ENCODE measurements around the gene JARID2.
A peak's percentile ranks its signal among the peaks of the same experiment; 100 is the strongest.

Gene JARID2

DNA sequence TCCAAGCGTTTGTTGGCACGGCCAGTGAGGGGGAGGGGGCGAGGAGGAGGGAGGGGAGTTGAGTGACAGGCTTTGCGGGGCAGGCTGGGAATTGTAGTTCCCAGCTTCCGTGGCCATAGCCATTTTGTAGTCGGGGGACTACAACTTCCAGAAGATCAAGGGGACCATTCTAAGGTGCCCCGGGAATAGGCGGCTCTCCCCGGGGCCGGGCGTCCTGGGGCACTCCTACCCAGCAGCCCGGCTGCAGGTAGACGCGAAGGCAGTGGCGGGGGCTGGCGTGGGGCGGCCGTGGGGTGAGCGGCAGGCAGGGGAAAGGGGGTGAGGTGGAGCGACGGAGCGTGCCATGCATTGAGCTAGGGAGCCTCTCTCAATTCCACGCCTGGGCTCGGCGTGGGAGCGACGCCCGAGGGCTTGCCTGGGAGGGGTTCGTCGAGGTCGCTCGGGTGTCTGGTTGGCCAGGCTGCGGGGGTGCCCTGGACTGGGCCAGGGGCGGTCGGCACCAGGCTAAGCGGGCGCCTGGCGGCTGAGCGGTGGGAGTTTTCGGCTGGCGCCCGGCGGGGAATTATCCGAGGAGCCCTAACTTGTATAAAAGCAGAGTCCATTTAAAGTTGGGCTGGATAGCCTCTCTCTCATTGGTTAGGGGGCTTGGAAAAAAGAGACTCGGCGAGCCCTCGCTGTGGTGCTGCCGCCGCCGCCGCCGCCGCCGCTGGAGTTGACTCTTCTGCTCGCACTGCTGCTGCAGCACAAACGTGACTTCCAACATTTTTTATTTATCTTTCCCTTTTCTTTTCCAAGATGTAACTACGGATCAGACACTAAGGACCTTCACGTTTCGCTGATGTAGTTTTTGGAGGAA lies at the start of gene JARID2:
TSS of gene JARID2 (plus strand) at position 709 of the 856 bp plus-strand sequence. CDS start 471 bp downstream, outside the sequence.
- DNase-seq = peak; percentile 42

DNA sequence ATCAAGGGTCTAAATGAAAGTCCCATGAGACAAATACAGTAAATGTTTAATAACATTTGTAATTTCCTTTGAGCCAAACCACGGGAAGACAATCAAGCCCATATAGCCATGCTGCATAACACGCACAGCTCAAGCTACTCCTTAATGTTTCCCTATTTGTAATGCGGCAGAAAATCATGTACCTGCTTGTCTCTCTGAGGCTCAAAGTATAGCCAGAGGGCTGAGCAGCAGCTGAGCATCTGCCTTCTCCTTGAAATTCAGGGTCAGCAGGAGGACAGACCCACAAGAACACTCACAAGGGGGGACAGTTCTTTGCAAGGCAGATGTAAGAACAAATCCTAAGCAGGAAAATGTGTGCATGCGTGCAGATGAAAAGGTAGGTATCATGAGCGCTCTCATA lies 45.8 kb upstream of the JARID2 start:
- no peak for DNase-seq

DNA sequence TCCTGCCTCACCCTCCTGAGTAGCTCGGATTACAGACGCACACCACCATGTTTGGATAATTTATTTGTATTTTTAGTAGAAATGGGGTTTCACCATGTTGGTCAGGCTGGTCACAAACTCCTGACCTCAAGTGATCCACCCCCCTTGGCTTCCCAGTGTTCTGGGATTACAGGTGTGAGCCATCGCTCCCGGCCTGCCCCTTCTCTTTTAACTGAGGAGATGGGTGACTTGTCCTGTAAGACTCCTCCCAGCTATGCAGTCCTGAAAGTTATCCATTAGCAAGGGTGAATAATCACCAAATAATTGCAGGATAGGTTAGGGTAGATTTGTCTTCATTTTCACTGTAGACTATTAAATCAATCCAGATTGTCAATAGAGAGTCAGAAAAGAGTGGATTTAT lies 40.5 kb upstream of the JARID2 start:
- no peak for DNase-seq

DNA sequence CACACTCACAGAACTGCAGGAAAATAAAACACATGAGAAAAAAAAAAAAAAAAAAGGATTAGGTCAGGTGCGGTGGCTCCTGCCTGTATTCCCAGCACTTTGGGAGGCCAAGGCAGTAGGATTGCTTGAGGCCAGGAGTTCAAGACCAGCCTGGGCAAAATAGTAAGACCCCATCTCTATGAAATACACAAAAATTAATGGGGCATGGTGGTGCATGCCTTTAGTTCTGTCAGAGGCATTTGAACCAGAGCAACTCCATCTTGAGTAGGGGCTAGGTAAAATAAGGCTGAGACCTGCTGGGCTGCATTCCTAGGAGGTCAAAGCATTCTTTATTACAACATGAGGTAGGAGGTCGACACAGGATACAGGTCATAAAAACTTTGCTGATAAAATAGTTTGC lies 39.0 kb upstream of the JARID2 start:
- DNase-seq = no peak

DNA sequence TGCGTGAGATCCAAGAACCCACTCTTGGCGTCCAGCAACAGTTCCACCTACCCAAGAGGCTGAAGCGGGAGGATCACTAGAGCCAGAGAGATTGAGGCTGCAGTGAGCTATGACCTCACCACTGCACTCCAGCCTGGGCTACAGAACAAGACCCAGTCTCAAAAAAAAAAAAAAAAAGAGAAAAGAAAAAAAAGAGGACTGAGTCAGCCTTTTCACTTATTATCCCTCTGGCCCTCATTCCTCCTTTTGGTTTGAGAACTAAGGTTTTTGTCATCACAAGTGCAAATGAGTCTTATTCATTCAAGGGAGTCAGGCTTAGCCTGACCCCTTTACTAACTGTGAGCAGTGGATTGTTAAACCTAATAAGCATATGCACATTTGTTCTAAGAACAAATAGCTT lies 37.9 kb upstream of the JARID2 start:
- DNase-seq = no peak

DNA sequence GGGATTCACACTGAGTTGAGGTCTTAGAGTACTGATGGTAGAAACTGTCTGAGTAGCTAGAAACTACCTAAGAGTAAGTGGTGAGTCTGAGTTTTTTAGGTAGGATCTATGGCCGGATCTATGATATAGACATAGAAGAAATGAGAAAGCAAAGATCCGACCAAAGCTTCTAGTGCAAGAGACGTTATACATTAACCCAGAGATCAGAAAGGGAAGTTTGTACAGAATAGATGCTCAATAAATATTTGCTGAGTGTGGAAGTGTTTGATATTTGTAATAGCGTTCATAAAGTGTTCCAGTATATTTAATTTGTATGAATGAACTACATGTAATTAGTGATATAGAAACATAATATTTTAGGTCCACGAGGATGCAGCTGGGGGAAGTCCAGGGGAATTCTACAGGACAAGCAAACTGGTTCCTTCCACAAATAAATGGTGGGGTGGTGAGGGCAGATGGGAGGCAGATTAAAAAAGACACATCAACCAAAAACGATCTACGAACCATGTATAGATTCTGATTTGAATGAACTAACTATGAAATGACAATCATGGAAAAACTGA lies 31.9 kb upstream of the JARID2 start:
- DNase-seq = no peak

DNA sequence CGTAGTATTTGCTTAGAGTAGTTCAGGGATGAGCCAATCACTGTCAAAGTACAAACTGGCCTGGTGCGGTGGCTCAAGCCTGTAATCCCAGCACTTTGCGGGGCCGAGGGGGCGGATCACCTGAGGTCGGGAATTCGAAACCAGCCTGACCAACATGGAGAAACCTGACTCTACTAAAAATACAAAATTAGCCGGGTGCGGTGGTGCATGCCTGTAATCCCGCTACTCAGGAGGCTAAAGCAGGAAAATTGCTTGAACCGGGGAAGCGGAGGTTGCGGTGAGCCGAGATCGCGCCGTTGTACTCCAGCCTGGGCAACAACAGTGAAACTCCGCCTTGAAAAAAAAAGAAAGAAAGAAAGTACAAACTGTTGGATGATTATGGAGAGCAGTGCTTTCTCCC lies 27.5 kb upstream of the JARID2 start:
- no peak for DNase-seq

DNA sequence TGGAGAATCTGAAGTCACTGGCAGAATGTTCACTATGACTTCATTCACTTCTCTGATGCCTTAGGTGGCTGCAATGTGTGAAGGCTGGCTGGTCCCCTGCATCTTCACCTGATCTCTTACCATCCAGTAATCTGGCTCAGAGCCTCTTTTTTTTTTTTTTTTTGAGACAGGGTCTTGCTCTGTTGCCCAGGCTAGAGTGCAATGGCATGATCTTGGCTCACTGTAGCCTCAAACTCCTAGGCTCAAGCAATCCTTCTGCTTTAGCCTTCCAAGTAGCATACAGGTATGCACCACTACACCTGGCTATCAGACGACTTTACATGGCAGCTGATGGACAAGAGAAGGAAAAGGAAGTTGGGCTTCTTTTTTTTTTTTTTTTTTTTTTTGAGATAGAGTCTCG lies 25.8 kb upstream of the JARID2 start:
- DNase-seq = no peak

DNA sequence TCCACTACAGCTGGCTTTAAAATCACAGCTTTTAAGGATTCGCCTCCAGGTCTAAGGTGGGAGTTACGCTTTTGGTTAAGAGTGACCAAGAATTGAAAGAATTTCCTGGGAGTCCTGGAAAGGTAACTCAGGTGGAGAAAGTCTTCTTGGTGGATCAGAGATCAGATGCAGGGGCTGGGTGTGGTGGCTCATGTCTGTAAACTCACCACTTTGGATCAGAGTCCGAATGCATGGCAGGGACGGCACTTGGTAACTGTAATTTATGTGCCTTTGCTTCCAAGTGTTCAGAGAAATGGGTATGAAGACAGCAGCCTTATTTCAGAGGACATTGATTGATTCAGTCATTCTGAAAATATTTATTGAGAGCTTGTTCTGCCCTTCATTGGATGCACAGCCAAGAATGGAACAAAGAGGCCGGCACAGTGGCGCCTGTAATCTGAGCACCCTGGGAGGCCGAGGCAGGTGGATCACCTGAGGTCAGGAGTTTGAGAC lies 18.0 kb upstream of the JARID2 start:
- no peak for DNase-seq

DNA sequence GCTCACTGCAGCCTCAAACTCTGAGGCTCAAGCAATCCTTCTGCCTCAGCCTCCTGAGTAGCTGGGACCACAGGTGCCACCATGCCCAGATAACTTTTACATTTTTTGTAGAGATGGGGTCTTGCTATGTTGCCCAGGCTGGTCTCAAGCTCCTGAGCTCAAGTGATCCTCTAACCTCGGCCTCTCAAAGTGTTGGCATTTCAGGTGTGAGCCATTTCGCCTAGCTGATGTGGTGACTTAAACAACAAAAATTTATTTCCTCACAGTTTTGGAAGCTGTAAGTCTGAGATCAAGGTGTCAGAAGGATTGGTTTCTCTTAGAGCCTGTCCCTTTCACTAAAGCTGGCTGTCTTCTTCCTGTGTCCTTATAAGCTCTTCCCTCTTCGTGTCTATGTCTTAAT lies 15.0 kb upstream of the JARID2 start:
- no peak for DNase-seq

DNA sequence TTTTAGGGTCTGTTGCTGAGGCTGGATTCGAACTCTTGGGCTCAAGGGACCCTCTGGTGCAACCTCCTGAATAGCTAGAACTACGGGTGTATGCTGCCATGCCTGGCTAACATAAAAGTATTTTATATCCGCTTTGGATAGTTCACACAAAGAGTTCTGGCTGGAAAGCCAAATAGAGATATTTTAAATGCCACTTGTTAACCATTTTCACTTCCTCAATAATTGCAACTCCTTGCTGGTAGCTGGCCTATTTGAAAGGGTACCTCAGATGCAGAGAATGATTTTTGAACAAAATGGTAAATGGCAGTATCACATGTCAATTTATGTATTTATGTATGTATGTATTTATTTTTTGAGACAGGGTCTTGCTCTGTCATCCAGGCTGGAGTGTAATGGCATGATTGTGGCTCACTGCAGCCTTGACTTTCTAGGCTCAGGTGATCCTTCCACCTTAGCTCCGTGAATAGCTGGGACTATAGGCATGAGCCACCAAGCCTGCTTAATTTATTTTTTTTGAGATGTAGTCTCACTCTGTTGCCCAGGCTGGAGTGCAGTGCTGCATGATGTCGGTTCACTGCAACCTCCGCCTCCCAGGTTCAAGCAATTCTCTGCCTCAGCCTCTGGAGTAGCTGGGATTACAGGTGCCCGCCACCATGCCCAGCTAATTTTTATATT lies 12.9 kb upstream of the JARID2 start:
- no peak for DNase-seq

DNA sequence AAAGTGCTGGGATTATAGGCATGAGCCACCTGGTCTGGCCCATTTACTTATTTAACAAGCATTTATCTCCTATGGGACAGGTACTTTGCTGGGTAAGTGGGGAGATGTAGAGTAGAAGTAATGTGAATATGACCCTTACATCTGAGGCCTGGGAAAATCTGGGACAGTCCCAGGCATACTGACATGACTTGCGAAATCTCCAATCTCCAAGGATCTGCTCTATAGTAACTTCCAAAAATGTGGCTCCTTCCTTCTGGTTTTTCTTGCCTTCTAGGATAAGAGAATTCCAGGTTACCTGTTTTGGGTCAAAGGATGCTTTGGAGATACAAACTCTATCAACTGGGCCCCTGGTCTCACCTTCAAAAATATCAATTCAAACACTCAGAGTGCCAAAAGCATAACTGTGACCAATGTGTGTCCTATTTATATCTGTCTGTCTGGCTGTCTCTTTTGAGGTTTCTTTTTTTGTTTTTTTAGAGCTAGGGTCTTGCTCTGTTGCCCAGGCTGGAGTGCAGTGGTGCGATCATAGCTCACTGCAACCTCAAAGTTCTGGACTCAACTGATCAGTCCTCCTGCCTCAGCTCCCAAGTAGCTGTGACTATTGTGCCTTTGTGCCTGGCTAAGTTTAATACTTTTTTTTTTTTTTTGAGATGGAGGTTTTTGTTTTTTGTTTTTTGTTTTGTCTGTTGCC lies 11.7 kb upstream of the JARID2 start:
- DNase-seq = no peak

DNA sequence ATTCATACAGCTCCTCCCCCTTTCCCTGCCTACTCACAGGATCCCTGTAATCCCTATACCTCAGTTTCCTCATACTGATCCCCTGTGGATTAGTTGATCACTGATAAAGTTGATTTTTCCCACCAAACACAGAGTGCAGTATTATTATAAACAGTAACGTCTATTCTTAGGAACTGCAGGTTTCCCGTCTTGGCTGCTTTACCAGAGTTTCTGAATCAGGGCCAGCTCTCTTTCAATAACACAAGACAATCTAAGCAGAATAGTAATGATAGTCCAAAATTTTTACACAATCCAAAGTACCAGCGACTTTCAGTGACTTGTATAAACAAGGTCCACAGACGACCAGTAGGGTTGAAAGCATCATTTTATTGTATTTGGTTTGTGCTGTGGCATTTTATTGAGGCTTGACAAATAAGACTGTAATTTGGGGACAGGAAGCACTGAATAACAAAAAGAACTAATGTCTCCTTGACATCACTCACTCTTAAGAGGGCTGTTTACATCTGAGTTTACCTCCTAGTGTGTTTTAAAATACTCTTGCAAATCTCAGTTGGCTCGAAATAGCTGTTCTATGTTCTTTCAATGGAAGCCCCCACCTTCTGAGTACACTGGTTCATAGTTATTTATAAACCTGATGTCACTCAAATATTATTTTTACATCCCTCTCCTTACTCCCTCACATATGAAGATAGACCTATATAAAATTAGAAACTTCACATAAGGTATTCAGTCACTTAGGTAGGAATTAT lies 6.1 kb upstream of the JARID2 start:
- no peak for DNase-seq

DNA sequence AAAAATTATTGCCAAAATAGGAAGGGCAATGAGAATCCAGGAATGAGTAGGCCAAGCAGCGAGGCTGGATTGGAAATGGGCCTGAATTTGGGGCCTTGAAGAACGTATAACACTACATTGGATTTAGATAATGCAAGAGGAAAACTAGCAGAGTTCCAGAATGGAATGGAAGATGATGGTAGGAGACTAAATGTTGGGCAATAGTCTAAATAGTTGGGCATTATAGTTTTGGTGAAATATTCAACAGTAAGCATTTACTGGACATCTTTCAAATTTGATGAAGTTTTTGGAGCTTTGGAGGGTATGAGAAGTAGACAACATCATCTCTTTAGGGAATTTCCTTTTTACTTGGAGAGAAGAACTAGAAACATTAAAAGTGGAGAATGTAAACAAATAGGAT lies 3.4 kb upstream of the JARID2 start:
- no peak for DNase-seq

DNA sequence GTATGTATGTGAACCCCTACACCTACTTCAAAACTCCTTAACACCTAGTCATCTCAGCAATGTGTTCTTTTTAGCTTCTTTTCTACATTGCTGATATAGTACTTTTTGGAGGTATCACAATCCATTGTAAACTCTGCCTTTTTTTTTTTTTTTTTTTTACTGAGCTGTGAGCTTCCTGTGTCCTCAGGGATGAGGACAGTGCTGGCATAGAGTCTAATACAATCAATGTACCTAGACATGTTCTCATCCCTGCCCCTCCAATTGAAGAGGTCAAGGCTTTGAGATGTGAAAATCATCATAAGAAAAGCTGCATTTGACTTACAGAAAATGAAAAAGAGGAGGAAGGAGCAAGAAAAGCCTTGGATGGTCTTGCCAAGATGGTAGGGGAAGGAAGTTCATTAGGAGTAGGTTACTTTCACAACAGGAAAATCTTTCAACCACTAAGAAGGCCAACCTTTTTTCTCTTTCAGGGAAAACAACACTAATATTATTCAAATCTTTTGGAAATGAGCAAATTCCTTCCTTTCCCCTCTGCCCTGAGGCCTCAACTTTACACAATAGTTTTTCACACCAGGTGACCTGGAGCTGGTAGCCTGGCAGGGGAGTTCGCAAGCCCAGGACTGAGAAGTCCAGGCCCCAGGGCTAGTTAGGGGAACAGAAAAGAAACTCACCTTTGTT lies 2.8 kb upstream of the JARID2 start:
- DNase-seq = no peak

DNA sequence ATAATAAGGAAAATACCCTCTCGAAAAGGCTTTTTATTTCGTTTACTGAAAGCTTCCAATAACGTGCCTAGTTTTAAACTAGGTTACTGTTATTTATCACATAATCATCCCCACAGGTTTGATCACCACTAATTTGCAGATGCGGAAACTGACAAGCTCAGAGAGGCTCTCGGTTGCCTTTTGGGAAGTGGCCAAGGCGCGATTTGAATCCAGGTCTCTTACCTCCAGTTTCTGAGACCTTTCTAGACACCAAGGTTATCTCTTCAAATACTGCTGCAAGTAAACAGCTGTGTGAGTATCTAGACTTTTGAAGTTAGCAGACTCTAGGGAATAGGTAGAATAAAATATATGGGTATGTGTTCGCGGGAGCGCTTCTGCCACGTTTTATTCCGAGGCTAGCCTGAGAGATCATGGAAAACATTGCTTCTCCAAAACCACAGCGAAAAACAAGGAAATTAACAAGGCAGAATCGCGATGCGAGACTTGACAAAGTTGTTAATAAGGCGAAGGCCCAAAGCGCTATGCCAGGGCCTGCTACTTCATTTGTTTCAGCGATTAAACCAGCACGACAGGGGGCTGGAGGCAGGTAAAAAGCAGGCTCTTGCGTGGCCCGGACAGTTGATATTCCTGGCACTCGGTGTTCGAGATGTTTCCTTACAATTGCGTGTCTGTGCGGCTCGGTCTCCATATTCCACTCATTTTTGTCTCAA lies 1.8 kb upstream of the JARID2 start:
- DNase-seq = no peak

DNA sequence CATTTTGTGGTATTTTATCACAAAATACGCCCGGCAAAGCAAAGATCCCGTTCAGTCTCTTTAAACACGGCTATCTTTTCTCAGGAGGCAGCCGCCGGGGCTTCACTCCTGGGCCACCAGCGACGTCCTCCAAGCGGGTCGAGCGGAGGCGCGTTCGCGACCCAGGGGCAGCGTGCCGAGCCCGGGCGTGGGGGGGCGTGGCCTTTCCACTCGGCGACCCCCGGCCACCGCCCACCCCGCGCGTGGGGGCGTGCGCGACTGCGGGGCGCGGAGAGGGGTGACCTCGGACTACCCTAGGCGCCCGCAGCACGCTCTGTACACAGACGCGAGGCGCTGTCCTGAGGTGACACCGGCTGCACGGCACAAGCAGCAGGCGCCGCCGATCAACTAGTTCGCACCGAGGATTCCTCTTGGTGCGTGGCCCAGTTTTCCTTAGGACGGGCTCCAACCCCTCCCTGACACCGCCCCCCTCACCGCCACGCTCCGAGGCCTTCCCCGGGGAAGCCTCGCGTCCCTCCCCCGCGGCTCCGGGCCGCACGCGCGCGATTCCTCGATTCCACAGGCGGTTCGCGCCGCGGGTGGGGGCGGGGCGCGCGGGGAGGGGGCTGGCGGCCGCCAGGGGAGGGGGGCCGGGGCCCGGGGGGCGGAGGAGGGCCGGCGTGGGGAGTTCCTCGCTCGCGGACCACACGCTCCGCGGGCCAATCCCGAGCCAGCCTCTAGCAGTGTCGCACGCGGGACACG lies 1.1 kb upstream of the JARID2 start:
- DNase-seq = peak; percentile 18

DNA sequence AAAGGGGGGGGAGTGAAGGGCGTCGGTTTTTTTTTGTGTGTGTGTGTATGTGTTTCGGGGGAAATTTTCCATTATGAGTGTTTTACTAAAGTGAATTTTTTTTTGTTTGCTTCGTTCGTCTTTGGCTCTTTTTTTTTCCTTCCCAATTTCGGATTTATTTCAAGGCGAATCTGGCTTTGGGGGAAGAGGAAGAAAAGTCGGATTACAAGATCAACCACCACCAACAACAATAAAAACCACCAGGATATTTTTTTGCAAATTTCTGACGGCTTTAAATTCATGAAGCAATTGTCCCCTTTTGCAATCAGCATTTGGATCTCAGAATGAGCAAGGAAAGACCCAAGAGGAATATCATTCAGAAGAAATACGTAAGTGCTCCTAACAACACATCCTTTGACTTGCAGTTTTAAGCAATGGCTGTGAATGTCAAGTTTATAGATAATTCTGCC lies 372 bp downstream of the JARID2 start:
- no peak for DNase-seq

DNA sequence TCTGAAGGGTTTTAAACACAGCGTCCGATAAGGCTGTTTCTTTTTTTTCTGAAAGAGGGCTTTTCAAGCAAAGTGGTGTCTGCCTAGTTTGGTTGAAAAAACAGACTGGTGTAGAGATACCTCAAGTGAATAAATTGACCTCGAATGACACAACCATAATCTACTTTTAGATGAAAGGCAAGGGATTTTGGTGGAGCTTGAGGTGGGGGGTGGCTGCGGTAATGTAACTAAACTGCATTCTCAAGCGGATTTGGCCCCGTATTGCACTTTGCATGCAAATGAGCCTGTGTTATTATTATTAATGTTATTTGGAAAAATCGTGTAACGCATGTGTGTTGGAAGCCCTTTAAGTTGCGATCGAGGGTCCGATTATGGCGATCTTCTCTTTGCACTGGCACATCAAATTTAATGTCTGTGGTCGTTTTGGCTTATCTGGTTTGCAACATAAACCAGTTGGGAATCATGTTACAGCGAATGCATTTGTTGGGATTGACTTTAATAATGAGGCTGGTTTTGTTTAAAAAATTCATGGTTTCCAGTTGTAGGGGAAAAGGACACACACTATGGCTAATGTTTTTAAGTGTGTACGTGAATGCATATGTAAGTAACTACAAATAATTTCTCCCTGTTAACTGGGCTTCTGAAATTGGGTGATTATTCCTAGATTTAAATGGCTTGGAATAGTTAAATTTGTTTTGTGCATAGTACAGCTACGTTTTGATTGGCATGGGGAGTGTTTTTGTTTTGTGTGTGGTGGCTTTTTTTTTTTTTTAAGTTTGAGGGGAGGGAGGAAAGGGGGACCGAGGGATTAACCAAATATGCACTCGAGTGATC lies 1.0 kb downstream of the JARID2 start:
- no peak for DNase-seq

Data from cortex of kidney (tissue), 1 donor.